Activated naive CD4-positive, alpha-beta T cell treated with anti-CD3 and anti-CD28 coated beads, Interleukin-2, amount 50 U/mL, for 16 hours (primary cell): ENCODE results near the gene ARSK.

ENCODE experiments used
- DNase-seq: peaks from one replicate; pipeline ENCODE4 v3.0.0-alpha.2; 2020

ARSK gene

DNA sequence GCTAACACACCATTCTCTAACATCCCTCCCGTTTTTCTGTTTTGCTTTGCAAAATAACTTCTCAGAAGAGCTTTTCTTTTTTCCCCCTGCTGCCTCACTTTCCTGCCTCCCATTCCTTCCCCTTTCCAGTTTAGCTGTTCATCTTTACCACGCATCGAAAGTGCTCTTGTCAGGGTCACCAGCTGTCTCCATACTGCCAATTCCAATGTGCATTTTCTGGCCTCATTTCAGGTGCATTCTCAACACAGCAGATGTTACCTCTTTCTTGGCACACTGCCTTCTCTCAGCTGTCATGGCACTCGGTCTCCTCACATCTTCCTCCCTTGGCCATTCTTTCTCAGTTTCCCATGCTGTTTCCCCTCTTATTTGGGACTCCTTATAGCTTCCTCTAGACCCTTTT, 9.5 kb downstream of the ARSK start:
- no peak for DNase-seq

DNA sequence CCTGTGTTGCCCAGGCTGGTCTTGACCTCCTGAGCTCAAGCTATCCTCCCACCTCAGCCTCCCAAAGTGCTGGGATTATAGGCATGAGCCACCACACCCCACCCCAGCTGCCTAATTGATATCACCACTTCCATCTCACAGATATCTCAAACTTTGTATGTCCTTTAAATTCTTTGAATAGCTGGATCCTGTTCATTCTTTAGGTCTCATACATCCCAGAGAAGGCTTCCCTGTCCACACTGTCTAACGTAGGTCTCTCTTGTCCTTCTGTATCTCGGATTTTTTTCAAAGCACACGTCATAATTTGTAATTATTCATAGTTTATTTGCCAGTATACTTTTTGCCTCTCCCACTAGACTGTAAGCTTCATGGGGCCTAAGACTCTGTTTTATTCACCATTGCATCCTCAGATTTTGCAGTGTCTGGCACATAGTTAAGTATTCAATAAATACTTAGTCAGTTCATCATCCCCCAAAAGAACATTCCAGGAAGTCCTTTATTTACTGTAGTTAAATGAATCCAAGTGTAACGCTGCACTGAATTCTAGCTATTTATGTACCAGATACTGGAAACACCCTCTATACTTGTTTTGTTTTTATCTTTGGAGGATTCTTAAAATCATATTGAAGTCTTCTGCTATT, 10.5 kb downstream of the ARSK start:
- no peak for DNase-seq

DNA sequence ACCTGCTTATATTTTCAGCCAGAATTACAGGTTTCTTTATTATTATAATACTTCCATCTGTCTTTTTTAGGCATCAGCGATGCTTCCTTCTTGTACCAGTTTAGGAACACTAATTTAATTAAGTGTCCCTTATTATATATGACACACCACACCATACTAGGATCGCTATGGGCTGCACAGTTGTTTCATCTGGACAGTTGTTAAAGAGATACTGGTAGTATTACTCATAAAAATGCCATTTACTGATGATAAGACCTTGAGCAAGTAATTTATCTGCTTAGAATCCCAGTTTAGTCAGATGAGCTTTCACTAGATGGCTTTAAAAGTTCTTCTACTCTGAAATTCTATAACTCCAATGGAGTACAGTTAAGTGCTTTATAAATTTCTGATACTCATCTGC, 17.1 kb downstream of the ARSK start:
- DNase-seq: no peak

DNA sequence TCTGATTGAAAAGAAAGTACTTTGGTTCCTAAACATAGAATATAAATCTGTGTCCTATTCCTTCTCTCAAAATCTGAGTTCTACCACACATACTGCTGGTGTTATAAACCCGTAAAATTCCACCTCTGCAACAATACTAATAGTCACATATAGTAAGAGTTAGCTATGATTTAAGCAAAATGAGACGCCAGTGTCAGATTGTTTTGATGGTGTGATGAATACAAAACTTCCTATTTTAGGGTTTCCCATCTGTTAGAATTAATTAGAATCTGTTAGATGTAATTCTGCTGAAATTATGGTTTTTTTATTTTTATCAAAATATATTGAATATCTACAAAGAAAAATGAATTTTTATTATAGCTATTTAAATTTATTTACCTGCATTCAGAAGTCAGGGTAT, 26.7 kb downstream of the ARSK start:
- DNase-seq: no peak

DNA sequence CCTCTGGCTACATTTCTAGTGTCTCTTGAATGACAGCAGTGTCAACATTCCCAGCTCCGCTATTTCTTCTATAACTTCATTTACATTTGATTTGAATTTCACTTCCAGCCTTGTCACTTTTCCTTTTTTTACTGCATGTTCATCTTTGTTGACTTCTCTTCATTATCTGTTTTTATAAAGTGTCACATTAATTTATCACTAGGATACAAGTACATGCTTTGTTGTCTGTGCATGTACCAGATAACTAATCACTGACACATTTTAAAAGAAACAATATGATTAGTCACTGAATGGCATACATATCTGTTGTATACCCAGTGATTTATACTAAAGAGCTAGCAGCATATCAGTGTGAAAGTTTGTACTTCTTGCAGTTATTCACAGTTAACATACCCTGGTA, 29.1 kb downstream of the ARSK start:
- no peak for DNase-seq

DNA sequence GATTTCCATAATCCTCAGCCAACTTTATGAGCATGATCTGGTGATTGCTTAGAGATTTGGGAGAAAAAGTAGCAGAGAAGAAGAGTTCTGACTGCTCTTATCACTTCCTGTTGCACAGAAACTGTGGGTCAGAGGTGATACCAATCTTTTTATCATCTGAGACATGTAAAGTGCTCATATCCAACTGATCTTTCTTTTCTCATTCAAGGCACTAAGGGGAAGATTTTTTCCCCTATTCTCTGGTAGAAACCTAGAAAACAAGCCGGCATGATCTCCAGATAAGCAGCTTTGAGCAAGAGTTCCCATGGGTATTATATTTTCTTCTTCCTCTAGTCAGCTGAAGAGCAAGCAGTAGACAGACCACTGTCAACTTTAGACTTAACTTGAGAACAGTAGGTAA, 36.0 kb downstream of the ARSK start:
- no peak for DNase-seq

DNA sequence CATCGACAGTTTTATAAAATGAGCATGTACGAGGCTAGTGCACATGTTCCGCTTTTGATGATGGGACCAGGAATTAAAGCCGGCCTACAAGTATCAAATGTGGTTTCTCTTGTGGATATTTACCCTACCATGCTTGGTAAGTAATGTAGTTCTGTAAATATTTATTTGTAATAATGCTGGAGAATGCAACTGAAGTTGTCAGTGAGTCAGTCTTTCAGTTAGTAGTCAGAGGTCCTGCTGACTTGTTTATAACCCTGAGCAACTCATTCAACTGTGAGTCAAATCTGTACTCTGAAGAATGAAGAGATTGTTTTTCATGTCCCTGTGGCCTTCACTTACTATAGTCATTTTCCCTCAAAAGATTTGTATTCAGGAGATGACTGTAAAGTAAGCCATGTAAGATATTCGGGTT, 36.6 kb downstream of the ARSK start:
- DNase-seq: no peak

DNA sequence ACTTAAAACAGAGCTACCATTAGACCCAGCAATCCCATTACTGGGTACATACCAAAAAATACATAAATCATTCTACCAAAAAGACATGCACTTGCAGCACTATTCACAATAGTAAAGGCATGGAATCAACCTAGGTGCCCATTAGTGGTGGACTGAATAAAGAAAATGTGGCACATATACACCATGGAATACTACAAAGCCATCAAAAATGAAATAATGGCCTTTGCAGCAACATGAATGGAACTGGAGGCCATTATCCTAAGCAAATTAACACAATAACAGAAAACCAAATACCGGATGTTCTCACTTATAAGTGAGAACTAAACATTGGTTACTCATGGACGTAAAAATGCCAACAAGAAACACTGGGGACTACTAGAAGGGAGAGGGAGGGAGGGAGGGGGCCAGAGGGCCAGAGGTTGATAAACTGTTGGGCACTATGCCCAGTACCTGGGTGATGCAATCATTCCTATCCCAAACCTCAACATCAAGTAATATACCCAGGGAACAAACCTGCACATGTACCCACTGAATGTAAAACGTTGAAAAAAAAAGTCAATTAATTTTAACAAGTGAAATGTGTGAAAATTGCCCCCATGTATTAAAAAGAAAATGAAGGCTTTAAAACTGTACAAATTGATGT, 40.5 kb downstream of the ARSK start:
- DNase-seq: no peak

DNA sequence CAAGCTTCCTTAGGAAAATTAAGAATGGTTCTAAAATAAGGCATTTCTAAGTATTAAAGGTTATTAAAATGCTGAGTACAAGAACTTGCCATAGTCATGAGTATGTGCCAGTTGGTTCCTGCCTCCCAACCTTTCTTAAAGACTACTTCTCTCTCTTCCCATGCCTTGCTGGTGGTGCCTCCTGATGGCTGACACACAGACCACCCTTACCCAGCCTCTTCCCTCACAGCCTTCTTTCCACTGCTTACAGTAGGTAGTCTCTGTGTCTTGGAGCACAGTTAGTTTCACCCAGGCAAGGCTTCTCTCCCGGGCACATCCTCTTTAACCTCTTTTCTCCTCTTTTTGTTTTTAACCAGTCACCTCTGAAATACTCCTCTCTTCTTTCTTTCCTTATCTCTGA, 44.4 kb downstream of the ARSK start:
- DNase-seq: no peak

DNA sequence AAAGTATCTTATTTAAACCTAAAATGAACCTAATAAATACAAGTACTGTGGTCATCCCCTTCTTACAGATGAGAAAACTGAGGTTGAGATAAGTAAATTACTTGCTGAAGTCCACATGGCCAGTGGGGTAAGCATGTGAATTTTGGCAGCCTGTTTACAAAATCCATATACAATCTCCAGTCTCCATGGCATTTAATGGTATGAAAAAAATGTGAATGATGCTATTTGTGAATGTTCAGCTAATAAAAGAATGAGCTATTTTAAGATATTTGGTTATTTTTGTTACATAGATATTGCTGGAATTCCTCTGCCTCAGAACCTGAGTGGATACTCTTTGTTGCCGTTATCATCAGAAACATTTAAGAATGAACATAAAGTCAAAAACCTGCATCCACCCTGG, 45.7 kb downstream of the ARSK start:
- DNase-seq: no peak

DNA sequence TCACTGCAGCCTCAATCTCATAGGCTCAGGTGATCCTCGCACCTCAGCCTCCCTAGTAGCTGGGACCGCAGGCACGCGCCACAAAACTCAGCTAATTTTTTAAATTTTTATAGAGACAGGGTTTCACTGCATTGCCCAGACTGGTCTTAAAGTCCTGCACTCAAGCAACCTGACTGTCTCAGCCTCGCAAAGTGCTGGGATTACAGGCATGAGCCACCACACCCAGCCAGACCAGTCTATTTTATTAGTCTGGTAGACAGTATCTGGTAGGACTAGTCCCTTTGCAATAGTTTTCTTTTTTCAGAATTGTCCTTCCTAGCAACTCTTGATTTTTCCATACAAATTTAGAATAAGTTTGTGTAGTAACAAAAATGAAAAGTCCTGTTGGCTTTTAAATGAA, 50.9 kb downstream of the ARSK start:
- DNase-seq: no peak

DNA sequence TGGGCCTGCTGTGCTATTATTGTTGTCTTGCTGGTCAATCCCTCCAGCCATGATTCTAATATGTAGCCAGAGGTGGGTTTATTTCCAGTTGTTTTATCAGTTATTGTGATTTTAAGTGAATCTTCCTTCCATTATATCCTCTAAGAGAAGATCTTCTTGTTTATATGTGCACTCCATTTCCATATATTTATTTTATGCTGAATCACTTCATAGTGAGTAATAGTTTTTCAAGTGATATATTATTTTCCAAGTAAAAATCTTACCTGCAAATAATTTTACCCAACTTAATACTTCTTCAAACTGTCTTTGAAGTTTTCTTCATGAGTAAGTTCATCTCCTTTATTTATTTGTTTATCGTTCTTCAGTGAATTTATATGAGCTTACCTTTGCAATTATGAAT, 51.5 kb downstream of the ARSK start:
- no peak for DNase-seq

DNA sequence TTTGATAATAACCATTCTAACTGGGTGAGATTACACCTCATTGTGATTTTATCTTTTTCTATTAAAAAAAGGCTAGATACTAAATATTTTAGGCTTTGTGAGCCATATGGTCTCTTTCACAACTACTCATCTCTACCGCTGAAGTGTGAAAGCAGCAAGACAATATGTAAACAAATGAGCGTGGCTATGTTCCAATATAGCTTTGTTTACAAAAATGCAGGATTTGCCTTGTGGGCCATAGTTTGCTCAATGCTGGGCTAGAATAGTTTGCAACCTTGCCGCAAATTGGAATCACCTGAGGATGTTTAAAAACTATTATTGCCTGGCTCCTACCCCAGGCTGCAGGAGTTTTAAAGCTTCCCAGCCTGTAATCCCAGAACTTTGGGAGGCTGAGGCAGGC, 54.8 kb downstream of the ARSK start:
- no peak for DNase-seq

DNA sequence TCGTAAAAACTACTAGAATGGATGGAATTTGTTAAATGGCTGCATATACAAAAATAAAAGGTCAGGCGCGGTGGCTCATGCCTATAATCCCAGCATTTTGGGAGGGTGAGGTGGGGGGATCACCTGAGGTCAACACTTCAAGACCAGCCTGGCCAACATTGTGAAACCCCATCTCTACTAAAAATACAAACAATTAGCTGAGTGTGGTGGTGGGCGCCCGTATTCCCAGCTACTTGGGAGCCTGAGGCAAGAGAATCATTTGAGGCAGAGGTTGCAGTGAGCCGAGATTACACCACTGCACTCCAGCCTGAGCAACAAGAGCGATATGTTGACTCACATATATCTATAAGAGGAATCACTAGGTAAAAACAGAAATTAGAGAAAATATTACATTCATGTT, 55.6 kb downstream of the ARSK start:
- no peak for DNase-seq

DNA sequence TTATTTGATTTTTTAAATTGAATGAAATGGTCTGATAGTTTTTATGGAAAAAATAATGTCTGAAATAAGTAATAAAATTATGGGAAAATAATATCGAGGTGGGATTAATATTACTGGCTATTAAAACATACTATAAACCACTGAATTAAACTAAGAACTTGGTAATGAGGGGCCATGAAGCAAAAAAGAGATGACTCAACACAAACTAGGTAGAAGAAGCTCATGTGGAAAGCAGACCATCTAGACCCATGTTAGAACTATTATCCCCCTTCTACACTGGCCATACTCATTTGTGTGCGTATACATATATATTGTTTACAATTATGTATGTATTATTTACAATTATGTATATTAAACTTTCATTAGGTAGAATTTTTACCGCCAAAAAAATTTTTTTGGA, 56.5 kb downstream of the ARSK start:
- DNase-seq: no peak

DNA sequence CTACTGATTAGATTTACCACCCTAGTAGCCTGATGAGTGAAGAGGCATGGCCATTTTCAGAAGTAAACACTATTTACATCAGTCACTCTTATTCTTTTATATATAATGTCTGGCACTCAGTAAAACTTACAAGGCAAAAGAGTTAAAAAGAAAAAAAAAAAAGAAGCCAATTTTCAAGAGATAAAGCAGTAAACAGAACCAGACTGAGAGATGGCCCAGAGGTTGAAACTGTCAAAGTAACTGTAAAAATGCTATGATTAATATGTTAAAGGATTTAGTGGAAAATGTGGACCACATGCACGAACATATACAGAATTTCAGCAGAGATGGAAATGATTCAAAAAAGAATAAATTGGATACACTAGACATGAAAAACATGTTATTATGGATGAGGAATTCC, 58.6 kb downstream of the ARSK start:
- no peak for DNase-seq

DNA sequence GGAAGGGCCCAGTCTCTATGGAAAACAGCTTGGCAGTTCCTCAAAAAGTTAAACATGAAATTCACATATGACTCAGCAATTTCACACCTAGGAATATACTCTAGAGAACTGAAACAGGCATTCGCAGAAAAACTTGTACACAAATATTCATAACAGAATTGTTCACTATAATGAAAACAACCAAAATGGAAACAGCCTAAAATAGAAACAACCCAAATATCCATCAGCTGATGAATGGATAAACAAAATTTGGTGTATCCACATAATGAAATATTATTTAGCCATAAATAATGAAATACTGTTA, 60.2 kb downstream of the ARSK start:
- no peak for DNase-seq

DNA sequence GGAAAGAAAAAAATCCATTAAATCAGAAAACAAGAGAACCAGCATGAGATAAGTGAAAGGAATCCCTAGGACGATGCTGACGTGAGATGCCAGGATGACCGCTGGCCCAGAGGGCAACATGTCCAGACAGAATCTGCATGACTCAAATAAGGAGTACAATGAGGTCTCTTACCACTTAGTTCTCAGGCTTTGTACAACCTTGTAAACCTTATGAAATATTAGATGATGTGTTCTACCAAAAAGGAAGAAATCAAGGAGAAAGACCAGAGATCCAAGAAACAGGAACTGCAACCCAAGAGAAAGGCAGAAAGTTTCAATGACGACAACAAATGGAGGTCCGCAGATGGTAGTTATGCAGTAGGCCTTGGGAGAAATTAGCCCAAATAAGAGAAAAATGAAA, 62.2 kb downstream of the ARSK start:
- no peak for DNase-seq

DNA sequence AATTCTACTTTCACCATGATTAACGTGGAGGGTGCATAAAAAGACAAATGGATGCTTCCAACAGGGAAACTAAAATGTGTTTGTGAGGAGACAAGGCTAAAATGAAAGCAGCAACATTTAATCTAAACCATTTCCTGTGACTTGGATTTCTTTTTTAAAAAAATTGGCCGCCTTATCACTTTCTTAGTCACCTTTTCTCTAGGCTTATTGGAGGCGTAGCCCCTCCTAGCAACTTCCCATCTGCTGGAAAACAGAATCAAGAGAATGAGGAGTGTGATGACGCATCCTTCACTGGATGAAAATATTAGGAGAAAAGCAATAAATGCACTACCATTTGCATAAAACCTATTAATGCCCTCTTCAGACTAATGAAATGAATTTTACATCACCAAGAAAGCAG, 64.2 kb downstream of the ARSK start:
- DNase-seq: no peak

DNA sequence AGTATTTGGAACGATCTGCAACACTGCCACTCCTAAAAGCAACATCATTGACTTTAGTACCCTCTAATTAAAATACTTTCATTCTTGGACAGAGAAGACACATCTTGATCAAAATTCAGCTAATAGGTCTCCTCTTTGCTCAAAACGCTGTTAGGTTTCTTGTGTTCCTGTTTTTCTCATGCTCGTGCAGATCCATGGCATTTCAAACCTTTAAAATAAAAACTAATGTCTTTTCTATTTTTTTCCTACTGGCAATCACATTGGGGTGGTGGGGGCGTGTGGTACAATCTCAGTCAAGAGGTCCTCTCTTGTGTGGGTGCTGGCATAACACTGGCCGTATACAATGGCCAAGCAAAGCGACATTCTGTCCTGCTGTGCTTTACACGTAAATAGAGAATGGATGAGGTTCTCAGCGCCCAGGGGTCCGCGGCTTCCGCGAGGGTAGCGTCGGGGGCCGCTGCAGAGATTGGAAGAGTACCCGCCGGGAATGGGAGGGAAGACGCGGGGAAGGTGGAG, 64.7 kb downstream of the ARSK start:
- no peak for DNase-seq

DNA sequence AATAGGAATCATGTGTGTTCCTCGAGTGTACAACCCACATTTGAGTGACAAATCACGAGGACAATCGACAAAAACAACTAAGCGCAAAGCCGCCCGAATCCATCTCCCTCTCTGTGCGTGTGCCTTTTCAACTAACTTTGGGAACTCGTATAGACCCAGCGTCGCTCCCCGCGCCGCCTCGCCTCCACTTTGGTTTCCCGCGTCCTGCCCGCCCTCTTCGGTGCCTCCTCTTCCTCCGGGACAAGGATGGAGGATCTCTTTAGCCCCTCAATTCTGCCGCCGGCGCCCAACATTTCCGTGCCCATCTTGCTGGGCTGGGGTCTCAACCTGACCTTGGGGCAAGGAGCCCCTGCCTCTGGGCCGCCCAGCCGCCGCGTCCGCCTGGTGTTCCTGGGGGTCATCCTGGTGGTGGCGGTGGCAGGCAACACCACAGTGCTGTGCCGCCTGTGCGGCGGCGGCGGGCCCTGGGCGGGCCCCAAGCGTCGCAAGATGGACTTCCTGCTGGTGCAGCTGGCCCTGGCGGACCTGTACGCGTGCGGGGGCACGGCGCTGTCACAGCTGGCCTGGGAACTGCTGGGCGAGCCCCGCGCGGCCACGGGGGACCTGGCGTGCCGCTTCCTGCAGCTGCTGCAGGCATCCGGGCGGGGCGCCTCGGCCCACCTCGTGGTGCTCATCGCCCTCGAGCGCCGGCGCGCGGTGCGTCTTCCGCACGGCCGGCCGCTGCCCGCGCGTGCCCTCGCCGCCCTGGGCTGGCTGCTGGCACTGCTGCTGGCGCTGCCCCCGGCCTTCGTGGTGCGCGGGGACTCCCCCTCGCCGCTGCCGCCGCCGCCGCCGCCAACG, 65.3 kb downstream of the ARSK start, which contains the start of gene GPR150:
GPR150 (plus strand) TSS at position 58 of the 840 bp plus-strand sequence; CDS start at position 247, 189 bp downstream.
- DNase-seq: peak; percentile 72

DNA sequence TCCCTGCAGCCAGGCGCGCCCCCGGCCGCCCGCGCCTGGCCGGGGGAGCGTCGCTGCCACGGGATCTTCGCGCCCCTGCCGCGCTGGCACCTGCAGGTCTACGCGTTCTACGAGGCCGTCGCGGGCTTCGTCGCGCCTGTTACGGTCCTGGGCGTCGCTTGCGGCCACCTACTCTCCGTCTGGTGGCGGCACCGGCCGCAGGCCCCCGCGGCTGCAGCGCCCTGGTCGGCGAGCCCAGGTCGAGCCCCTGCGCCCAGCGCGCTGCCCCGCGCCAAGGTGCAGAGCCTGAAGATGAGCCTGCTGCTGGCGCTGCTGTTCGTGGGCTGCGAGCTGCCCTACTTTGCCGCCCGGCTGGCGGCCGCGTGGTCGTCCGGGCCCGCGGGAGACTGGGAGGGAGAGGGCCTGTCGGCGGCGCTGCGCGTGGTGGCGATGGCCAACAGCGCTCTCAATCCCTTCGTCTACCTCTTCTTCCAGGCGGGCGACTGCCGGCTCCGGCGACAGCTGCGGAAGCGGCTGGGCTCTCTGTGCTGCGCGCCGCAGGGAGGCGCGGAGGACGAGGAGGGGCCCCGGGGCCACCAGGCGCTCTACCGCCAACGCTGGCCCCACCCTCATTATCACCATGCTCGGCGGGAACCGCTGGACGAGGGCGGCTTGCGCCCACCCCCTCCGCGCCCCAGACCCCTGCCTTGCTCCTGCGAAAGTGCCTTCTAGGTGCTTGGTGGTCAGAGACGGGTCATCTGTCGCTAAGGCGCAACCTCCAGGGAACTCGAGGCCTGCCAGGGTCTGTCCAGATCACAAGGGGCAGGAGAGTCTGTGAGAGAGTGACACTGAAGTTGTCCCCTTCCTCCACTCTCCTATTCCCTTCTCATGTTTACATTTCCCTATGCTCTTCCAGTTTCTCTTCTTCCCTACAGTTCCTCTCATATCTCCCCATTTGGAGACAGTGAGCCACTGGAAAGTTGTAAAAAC, 66.3 kb downstream of the ARSK start:
- peak; percentile 57 for DNase-seq
